HG03139 (cell line): ENCODE measurements around the gene DYDC1.
"Not testable (repeated sequence)": the region's sequence is repeated elsewhere in the genome, so short reads cannot be mapped to it uniquely, and the experiment has no call there.

Experiments
- ATAC-seq: cut with Tn5 transposase; IDR thresholded peaks from one replicate; pipeline ENCODE4 v1.9.1; 2021; ENCODE audit not compliant: unreplicated experiment

DYDC1 gene

DNA sequence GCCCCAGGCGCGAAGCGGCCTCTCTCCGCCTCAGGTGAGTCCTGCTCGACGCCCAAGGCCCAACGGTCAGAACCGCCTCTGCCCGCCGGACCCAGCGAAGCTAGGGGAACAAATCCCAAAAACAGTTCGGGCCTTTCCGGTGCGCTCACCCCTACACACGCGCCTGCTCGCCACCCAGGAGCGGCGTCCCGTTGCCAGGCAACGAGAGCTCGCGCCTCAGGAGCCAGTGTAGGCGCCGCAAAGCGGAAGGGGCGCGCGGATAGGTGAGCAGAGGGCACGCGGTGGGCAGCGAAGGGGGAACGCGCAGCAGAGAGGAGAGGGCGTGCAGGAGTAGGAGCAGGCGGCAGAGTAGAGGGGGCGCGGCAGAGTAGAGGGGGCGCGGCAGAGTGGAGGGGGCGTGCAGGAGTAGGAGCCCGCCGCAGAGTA, at the start of gene DYDC1, which contains the start of gene DYDC2:
Gene DYDC1, minus strand, starts transcription at position 193 of the 426 bp plus-strand sequence. CDS start 4,154 bp downstream, outside the sequence.
Gene DYDC2, plus strand, starts transcription at position 219 of the 426 bp plus-strand sequence. CDS start 5,663 bp downstream, outside the sequence.
- ATAC-seq: peak; percentile 82

DNA sequence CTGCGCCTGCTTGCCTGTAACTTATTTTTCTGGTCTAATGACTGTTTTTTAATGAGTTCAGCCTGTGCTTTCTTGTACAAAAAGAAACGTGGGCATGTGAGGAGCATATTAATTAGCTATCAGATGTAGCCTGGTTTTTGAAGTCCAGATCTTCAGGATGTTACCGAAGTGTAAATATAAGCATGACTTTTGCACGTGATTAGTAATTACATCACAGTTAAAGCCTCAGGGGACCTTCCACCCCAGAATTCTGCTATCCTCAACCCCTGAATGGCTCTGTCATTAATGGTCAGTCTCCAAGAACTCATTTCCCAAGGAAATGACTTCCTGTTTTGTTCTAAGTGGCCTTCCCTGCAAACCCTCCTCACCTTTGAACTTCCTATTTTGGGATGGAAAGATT, 49.6 kb upstream of the DYDC1 start:
- no peak for ATAC-seq

DNA sequence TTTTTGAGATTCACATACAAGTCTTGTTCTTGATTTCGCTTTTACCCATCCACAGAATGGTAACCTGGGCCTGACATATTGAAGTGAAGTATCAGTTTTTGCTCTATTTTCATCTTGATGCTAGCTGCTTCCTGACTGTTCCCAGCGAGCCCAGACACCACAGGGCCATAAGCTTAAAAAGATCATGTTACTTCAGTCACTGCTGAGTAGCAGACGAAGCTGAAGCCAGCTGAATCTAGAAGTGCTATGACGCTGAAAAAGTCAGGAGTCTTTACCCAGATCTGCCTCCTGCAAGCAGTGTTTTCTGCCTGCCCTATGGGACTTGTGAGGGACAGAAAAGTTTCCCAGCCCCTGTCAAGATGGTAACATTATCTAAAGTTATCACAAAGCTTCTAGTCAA, 49.1 kb upstream of the DYDC1 start:
- no peak for ATAC-seq

DNA sequence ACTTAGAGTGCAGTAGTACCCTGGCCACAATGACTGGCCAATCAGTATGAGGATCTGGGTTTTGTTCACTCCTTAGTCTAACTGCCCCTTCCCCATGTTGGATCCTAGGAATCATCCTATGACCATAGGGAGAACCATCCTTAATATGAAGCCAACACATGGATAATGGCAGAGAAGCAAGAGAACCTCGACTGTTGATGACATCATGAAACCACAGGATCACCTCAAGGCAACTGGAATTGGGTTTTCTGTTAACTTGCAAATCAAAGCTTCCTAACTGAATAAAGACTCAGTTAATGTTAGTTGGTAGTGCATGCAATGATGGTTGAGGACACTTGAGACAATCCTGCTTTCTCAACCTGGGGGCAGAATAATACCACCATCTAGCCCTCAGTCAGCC, 48.5 kb upstream of the DYDC1 start:
- ATAC-seq: no peak

DNA sequence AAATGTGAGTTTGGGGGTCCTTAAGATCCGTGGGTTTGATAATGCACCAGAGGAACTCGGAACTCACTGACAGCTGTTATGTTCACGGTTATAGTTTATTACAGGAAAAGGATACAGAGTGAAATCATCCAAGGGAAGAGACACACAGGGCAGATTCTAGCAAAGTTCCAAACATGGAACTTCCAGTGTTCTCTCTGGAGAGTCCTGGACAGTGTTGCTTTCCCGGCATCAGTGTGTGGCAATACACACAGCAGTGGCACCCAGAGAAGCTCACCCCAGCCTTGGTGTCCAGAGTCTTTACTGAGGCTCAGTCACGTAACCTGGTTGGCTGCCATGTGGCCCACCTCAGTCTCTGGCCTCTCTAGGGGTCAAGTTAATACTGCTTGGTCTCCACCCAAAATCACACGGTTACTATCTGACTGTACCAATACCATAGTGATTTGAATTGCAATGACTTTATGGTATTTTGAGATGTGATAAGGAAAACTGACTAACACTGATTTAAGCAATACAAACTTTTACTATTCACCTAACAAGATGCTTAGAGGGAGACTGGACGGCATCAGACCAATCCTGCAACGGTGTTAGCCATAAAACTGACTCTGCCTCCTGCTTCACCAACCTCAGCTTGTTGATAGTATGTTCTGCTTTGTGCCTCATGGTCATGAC, 43.7 kb upstream of the DYDC1 start:
- no peak for ATAC-seq

DNA sequence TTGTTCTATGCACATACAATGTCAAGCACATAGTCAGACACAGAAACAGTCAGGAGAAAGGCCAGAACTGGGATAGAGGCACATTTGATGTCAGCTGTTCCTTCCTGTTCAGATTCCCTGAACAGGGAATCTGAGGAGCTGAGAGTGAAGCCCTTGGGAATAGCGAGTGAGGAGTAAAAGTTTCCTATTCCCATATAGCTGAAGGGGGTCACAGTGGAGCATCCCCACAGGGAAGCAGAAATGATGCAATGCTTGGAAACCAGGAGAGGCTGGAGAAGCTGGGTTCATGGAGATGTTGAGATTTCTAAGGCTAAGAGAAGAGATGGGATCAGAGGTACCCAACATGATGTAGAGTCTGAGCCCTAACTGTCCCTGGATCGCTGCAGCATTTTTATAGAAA, 40.5 kb upstream of the DYDC1 start:
- ATAC-seq: no peak

DNA sequence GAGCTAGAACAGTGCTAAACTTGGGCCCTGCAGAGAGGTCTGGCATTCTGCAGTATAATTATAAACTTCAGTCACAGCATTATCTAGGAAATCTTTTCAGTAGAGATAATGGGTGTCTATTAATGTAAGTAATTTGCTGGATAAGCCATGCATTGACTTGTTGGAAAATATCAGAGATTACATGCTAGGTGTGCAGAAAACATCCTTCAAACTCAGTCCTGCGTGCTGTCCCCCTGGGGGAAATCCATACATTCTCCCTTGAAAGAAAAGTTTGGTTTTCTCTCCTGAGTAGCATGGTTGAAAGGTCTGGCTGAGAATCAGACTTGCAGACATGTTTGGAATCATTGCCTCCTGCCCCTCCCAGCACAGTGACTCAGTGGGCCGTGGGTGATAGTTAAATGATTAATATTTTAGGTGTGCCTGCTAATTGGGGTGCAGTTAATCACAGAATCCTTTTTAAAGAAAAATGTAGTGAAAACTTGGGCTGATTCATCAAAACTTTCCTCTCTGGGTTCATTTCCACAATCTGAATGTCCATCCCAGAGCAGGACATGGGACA, 37.9 kb upstream of the DYDC1 start:
- no peak for ATAC-seq

DNA sequence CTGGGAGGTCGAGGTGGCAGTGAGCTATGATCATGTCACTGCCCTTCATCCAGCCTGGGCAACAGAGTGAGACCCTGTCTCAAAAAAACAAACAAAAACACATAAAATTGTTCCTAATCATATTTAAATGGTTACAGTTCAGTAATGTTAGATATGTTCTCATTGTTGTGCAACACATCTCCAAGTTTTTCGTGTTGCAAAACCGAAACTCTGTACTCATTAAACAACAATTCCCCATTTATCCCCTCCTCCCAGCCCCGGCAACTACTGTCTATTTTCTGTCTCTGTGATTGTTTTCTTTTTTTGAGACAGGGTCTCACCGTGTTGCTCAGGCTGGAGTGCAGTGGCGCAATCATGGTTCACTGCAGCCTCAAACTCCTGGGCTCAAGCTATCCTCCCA, 35.7 kb upstream of the DYDC1 start:
- no peak for ATAC-seq

DNA sequence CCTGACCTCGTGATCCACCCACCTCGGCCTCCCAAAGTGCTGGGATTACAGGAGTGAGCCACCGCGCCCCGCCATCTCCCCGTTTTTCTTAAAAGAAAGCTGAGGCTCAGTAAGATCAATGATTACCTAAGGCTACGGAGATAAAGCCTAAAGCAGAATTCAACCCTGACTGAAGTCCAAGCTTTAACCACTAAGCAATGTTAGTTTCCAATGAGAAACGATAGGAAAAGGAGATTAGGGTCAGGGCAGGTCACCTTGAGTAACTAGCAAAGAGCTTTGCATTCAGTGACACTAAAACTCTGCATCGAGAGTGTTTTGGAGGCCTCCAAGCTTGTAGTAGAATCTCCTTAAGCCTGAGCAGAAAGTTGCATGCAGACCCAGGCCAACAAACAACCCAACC, 34.2 kb upstream of the DYDC1 start:
- ATAC-seq: no peak

DNA sequence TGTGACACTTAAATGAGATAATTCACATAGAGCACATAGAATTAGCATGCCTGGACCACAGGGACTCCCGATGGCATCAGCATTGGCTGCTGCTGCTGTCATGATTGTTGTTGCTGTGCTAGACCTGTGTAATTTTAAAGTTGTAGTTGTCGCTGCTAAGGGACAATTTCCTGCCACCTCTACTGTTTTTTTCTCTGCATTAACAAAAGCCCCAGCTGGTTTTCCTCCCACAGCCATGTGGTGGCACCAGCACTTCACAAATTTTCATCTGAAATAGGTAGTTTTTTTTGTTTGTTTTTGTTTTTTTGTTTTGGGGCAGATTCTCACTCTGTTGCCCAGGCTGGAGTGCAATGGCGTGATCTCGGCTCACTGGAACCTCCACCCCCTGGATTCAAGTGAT, 26.4 kb upstream of the DYDC1 start:
- no peak for ATAC-seq

DNA sequence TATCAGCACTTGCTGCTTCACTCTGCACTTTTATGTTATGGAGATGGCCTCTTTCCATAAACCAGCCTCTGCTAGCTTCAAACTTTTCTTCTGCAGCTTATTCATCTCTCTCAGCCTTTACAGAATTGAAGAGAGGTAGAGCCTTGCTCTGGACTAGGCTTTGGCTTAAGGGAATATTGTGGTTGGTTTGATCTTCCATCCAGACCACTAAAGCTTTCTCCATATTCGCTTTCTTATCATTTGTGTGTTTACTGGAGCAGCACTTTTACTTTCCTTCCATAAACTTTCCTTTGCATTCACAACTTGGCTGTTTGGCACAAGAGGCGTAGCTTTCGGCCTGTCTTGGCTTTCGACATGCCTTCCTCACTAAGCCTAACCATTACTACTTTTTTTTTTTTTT, 23.6 kb upstream of the DYDC1 start:
- ATAC-seq: no peak

DNA sequence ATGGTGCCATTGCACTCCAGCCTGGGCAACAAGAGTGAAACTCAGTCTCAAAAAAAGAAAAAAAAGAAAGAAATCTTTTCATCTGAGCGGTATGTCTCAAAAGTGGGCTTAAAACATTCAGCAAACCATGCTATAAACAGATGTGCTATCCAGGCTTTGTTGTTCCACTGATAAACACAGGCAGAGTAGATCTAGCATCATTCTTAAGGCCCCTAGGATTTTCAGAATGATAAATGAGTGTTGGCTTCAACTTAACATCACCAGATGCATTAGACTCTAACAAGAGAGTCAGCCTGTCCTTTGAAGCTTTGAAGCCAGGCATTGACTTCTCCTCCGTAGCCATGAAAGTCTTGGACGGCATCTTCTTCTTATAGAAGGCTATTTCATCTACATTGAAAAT, 23.1 kb upstream of the DYDC1 start:
- no peak for ATAC-seq

DNA sequence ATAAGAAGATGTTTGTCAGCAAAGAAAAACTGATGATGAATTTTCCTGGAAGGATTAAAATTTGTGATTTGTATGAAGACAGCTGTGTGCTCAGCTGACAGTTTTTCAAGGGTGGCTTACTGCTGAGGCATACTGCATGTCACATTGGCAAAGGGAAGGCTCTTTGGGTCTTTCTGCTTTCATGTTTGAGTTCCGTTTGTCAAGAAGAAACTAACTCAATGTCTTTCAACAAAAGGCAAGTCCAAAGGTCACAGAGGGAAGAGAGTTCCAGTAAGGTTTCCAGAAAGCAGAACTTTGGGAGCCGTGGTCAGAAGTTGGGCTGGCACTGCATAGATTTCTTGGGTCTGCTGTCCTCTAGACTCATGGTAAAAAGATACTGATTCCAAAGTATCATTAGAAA, 16.9 kb upstream of the DYDC1 start:
- no peak for ATAC-seq

DNA sequence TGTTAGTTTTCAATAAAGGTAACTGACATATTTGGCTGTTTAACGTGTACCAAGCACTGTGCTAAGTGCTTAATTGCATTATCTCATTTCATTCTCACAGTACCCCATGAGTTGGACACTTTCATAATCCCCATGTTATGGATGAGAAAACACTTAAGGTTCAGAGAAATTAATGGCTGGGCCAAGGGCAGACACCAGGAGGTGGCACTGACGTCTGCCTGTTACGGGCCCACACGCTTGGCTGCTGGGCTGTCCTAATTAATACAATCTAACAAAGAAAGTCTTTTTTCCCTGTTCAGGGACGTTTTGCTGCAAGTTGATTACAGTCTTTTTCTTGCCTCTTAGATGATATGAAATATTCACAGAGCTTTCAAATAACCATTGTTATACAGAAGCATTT, 16.1 kb upstream of the DYDC1 start:
- ATAC-seq: no peak

DNA sequence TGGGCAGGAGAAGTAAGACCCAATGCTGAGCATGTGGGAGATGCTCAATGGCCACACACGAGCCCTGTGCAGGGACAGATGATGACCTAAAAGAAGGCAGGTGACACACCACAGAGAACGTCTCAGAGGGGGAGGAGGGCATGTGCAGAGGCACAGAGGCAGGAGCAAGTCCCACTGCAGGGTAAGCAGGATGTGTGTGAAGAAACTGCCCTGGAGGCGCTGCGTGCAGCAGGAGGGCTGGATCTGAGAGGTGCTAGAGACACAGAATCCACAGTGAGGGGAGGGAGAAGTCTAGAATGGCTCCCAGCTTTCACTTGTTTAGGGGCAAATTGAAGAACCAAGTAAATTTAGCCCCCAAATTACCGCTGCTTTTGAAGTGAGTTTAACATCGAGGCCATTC, 14.9 kb upstream of the DYDC1 start:
- ATAC-seq: no peak

DNA sequence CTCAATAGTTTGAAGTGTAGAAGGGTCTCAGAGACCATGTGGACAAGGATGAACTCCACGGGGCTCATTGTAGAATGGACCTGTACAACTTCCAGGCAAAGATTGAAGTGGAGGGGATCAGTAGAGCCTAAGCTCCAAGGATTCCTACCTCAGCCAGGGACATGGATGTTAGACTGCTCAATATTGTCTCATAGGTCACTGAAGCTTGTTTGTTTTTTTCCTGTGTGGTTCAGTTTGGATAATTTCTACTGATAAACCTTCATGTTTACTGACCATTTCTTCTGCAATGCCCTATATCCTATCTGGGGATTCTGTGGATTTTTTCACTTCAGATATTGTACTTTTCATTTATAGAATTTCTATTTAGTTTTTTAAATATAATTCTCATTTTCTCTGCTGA, 9.0 kb upstream of the DYDC1 start:
- ATAC-seq: no peak

DNA sequence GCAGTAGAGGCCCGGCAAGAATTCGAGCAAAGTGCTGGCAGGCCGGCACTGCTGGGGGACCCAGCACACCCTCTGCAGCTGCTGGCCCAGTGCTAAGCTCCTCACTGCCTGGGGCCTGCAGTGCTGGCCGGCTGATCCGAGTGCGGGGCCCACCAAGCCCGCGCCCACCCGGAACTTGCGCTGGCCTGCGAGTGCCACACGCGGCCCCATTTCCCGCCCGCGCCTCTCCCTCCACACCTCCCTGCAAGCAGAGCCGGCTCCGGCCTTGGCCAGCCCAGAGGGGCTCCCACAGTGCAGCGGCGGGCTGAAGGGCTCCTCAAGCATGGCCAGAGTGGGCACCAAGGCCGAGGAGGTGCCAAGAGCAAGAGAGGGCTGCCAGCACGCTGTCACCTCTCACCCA, 3.1 kb upstream of the DYDC1 start:
- no peak for ATAC-seq

DNA sequence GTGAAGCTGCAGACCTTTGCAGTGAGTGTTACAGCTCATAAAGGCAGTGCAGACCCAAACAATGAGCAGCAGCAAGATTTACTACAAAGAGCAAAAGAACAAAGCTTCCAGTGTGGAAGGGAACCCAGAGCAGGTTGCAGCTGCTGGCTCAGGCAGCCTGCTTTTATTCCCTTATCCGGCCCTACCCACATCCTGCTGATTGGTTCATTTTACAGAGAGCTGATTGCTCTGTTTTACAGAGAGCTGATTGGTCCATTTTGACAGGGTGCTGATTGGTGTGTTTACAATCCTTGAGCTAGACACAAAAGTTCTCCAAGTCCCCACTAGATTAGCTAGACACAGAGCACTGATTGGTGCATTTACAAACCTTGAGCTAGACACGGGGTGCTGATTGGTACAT, 2.4 kb upstream of the DYDC1 start:
- ATAC-seq: not testable (repeated sequence)

DNA sequence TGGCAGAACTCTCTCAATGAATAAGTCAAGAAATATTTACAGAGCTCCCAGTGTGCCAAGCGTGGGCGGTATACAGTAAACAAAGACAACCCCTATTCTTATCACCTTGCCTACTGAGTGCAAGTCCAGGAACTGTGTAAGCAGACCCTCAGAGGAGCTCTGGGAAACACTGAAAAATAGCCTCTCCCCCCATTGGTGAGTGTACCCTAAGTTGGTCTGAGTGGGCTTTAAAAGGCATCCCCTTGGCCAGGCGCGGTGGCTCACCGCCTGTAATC, 1.2 kb upstream of the DYDC1 start:
- ATAC-seq: no peak

DNA sequence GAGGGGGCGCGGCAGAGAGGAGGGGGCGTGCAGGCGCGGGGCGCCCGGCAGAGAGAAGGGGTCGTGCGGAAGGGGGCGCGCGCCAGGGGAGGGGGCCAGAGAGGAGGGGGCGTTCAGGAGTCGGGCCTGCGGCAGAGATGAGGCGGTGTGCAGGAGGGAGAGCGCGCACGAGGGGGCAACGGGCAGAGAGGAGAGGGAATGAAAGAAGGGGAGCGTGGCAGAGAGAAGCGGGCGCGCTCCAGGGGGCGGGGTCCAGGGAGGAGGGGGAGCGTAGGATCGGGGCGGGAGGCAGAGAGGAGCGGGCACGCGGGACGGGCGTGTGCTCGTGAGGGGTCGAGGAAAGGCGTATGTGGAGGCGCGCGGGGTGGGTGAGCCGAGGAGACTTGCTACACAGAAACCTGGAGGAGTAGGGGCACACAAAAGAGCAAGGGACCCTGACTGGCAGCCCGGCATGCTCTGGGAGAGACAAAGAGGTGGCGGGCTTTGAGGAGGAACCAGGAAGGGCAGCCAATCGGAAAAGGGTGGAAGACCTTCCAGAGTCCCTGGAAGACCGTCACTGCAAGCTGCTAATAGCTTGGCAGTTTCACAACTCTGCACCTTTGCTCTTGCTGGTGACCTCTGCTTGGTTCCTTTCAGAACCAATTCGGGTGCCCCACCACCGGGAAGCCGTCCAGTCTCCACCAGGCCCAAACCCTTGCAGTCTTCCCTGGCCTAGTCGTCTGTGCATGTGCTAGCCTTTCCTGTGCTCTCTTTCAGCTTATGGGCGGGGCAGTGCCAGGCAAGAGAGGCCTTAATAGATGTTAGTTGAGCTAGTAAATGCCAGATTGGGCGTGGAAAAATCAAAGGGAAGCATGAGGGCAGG, 665 bp upstream of the DYDC1 start:
- no peak for ATAC-seq

DNA sequence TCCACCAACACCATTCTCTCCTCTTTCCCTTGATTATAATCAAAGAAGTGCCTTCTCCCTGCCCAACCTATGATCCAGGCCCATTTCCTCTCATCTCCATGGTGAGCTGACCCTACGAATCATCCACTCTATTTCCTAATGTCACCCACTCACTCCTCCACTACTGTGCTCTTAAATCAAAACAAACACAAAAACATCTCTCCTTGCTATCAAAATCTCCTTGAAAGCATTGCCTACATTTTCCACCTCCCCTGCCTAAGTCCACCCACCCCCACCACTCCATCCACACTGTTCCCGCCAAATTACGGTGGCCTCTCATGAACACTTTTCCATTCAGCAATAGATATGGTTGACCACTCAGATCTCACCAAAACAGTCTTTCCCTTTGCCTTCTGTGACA, 5.3 kb downstream of the DYDC1 start:
- no peak for ATAC-seq

DNA sequence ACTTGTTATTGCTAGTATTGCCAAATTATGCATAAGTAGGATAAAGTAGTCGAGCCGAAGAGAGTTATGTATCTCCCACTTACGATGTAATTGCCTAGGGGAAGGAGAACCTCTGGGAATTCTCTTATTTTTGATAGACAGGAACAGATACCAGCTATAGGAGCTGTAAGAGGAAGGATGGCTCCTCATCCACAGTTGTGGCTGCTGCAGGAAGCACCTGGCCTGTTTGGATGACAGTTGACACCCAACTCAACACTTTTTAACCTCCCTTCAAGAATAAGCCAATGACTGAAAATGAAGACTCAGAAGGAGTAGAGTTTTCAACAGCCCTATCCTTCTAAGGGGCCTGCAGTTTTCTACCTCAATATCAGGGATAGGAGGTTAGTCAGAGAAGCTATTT, 6.3 kb downstream of the DYDC1 start:
- no peak for ATAC-seq
